ENCODE measurements around the gene CAMKK1. TPM values are rescaled to one million over a fixed set of nuclear protein-coding genes. Genes with fewer than 3 reads are reported as not detected.

The CAMKK1 gene
- total RNA-seq, 1 donor from 2014 or later: 3.6 TPM

DNA sequence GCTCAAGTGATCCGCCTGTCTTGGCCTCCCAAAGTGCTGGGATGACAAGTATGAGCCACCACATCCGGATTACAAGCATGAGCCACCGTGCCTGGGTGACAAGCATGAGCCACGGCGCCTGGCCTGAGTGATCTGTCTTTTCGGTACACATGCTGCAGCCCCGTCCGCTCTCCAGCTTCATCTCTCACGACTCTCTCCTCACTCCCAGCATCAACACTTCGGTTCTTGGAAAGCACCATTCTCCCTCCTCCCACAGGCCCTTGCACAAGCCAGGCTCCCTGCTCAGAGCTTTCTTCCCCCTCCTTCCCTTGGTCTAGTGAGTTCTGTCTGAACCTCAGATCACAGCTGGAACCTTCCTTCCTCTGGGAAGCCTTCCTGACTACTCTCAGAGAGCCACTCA is 40.3 kb downstream of the CAMKK1 start:
- Histone ChIP-seq H3K36me3 (no peaks in the 10 kb centered on the region), H3K9me3 (no peaks in the 10 kb centered on the region), H3K27ac (no peak overlapping the region), H3K27me3 (no peaks in the 10 kb centered on the region), H3K4me1 (no peaks in the 10 kb centered on the region), H3K4me3 (no peak overlapping the region)
- intact Hi-C loops (cut with DNase I): no loop called here
- TF ChIP-seq, protein P1, sequence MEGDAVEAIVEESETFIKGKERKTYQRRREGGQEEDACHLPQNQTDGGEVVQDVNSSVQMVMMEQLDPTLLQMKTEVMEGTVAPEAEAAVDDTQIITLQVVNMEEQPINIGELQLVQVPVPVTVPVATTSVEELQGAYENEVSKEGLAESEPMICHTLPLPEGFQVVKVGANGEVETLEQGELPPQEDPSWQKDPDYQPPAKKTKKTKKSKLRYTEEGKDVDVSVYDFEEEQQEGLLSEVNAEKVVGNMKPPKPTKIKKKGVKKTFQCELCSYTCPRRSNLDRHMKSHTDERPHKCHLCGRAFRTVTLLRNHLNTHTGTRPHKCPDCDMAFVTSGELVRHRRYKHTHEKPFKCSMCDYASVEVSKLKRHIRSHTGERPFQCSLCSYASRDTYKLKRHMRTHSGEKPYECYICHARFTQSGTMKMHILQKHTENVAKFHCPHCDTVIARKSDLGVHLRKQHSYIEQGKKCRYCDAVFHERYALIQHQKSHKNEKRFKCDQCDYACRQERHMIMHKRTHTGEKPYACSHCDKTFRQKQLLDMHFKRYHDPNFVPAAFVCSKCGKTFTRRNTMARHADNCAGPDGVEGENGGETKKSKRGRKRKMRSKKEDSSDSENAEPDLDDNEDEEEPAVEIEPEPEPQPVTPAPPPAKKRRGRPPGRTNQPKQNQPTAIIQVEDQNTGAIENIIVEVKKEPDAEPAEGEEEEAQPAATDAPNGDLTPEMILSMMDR (IDR thresholded peaks at IDR 0.05): no peak
- no peak for DNase-seq (ENCODE audit: low spot score in 2 of 2)

DNA sequence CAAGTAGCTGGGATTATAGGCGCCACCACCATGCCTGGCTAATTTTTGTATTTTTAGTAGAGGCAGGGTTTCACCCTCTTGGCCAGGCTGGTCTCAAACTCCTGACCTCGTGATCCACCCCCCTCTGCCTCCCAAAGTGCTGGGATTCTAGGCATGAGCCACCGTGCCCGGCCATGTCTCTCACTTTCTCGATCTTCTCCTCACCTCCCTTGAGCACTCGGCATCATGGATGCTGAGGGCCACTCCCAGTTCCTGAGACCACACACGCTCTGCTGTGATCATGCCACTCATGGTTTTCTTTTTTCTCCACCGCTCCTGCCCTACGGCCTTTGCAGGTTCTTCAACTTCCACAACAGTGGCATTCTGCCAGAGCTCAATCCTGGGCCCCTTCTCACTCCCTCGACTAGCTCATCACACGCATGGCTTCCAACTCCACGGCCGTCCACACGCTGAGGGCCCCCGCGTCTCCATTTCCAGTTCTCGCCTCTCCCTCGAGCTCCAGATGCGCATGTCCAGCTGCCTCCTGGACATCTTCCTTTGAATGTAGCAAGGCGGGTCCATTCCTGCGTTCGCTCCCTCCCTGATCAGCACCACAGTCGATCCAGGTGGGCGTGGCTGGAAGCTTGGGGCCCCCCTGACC is 41.3 kb downstream of the CAMKK1 start:
- no peak for DNase-seq (ENCODE audit: low spot score in 2 of 2)
- Histone ChIP-seq H3K36me3 (no peaks in the 10 kb centered on the region), H3K4me3 (no peak overlapping the region), H3K27me3 (no peaks in the 10 kb centered on the region), H3K9me3 (no peaks in the 10 kb centered on the region), H3K4me1 (no peaks in the 10 kb centered on the region), H3K27ac (no peak overlapping the region)
- TF ChIP-seq, protein P1 (IDR thresholded peaks at IDR 0.05): no peak
- intact Hi-C loops (cut with DNase I): no loop called here

DNA sequence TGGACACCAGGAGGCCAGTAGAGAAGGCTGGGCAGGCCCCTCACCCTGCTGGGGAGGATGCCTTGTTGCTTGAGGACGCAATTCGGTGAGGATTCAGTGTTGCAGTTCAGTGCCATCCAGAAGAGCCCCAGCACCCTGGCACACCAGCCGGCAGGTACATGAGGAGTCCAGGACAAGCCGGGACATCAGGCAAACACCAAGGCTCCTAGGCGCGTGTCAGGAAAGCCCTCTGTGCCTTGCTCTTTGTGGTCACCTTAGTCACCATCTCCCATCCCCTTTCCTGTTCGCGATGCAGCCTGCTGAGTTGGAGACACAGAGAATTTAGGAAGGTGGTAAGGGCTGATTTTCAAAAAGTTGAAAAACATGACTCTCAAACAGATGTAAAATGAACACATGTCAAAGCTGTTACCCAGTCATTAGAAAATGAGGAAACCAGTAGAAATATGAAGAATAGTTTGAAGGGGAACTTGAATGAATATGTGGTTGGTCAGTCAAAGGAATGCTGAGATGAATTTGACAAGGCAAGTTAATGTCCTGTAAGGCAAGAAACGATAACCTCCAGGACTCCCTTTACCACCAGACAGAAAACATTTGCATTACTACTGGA is 44.5 kb downstream of the CAMKK1 start:
- TF ChIP-seq, protein P1 (IDR thresholded peaks at IDR 0.05): no peak
- Histone ChIP-seq H3K4me1 (peaks cover 0 to 11% of the 10 kb centered on the region in 2 donors), H3K36me3 (no peaks in the 10 kb centered on the region), H3K9me3 (no peaks in the 10 kb centered on the region), H3K4me3 (no peak overlapping the region), H3K27ac (no peak overlapping the region), H3K27me3 (no peaks in the 10 kb centered on the region)
- intact Hi-C loops (cut with DNase I): loop anchor here (5.0 to 10.0 kb wide), 4 partner anchors 44 to 224 kb away; partner anchors contain the start of genes CAMKK1, EMC6 and TAX1BP3
- no peak for DNase-seq (ENCODE audit: low spot score in 2 of 2)

DNA sequence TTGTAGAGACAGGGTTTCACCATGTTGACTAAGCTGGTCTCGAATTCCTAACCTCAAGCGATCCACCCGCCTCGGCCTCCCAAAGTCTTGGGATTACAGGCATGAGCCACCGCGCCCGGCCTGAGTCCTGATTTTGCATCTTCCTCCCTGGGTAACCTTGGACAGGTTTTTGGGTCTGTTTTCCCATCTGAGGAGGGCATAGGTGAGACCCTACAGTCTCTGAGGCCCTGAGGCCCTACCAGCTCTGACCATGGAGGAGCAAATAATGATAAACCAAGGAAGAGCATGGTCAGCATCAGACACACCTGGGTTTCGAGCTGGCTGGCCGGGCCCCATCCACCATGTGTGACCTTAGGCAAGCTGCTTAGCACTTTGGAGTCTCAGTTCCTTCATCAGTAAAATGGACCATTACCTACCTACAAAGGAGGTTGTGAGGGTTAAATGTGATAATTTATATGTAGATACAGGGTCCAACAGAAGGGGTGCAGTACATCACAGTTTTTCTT is 45.6 kb downstream of the CAMKK1 start:
- H3K4me1 ChIP-seq: peaks cover 0 to 11% of the 10 kb centered on the region in 2 donors
- TF ChIP-seq, protein P1 (IDR thresholded peaks at IDR 0.05): no peak
- intact Hi-C loops (cut with DNase I): loop anchor here (5.0 to 10.0 kb wide), 4 partner anchors 45 to 225 kb away; partner anchors contain the start of genes CAMKK1, EMC6 and TAX1BP3
- no peak for DNase-seq (ENCODE audit: low spot score in 2 of 2)
- no peak overlapping the region for H3K27ac ChIP-seq
- H3K9me3 ChIP-seq: no peaks in the 10 kb centered on the region
- H3K36me3 ChIP-seq: peaks cover 8 to 9% of the 10 kb centered on the region in 2 donors
- H3K4me3 ChIP-seq: no peak overlapping the region
- no peaks in the 10 kb centered on the region for H3K27me3 ChIP-seq

DNA sequence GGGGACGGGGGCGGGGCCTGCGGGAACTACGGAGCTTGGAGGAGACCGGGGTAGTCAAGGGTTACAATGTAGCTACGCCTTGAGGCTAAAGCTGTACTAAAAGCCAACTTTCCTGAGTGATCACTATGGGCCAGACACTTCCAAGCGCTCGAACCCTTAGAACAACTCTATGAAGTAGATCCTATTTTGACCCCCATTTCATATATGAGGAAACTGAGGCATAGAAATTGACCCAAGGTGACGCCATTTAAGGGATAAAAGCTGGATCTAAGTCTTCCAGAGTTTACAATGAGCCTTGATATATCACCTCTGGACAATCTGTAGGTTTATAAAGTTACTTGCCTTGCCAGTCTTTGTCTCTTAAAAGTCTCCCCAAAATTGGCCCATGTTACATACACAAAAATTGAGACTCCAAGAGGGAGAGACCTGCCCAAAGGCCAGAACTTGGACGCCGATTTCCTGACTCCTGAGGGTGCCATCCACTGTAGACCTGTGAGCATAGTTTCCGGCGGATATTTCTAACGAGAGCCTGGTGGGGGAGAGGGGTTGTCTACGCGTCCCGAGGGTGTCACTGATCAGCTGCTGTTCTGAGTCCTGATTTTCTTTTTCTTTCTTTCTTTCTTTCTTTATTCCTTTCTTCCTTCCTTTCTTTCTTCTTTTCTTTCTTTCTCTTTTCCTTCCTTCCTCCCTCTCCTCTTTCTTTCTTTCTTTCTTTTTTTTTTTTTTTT is 46.3 kb downstream of the CAMKK1 start:
- no peaks in the 10 kb centered on the region for H3K9me3 ChIP-seq
- TF ChIP-seq, protein P1 (IDR thresholded peaks at IDR 0.05): no peak
- H3K36me3 ChIP-seq: peaks cover 9 to 14% of the 10 kb centered on the region in 2 donors
- peaks cover 0 to 11% of the 10 kb centered on the region in 2 donors for H3K4me1 ChIP-seq
- no peak for DNase-seq (ENCODE audit: low spot score in 2 of 2)
- intact Hi-C loops (cut with DNase I): loop anchor here (5.0 to 10.0 kb wide), 4 partner anchors 46 to 226 kb away; partner anchors contain the start of genes CAMKK1, EMC6 and TAX1BP3
- H3K27ac ChIP-seq: no peak overlapping the region
- peak overlapping the region; percentile 96 to 99 for H3K4me3 ChIP-seq
- no peaks in the 10 kb centered on the region for H3K27me3 ChIP-seq
